ENCODE results near the gene DHX9. TPM values are rescaled to one million over a fixed set of nuclear protein-coding genes. Genes with fewer than 3 reads are reported as not detected.

DHX9 gene
- total and polyA plus RNA-seq, 9 of the 15 experiments (the other 6 are each of a cell fraction or from before 2014, with no cell fraction given) = 100 to 409 (median 294) TPM

- TF ChIP-seq ARNT (IDR thresholded peaks at IDR 0.05) (peak; percentile 91 to 93), CHD4 (IDR thresholded peaks at IDR 0.05; ENCODE audit: insufficient read depth, insufficient replicate concordance, low read depth, low read length, poor library complexity, severe bottlenecking) (no peak), TAL1 (IDR thresholded peaks at IDR 0.05) (peak; percentile 92), PBX2 (CRISPR knock-in tag; IDR thresholded peaks at IDR 0.05; ENCODE audit: low read depth) (no peak), PBX2 (tag; conservative IDR thresholded peaks at IDR 0.05; ENCODE audit: low read depth) (no peak), ZNF696 (CRISPR knock-in tag; conservative IDR thresholded peaks at IDR 0.05) (no peak), MAZ (CRISPR knock-in tag; conservative IDR thresholded peaks at IDR 0.05 in 1 of 2, IDR thresholded peaks at IDR 0.05 in 1 of 2) (peak; percentile 79 to 98), ELK3 (CRISPR knock-in tag; IDR thresholded peaks at IDR 0.05) (no peak), ZNF778 (CRISPR knock-in tag; IDR thresholded peaks at IDR 0.05) (no peak), ZNF398 (CRISPR knock-in tag; IDR thresholded peaks at IDR 0.05) (no peak), LEF1 (IDR thresholded peaks at IDR 0.05) (peak; percentile 91), STAT5A (IDR thresholded peaks at IDR 0.05; ENCODE audit: borderline replicate concordance, low read length) (peak; percentile 74), BRCA1 (IDR thresholded peaks at IDR 0.05) (no peak), BRCA1 (CRISPR knock-in tag; IDR thresholded peaks at IDR 0.05) (peak; percentile 87; the same call in 1 of the 2 replicates), ZNF24 (IDR thresholded peaks at IDR 0.05) (peak; percentile 70), HLTF (IDR thresholded peaks at IDR 0.05) (peak; percentile 68)
- TF ChIP-seq, protein P1, sequence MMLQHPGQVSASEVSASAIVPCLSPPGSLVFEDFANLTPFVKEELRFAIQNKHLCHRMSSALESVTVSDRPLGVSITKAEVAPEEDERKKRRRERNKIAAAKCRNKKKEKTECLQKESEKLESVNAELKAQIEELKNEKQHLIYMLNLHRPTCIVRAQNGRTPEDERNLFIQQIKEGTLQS (IDR thresholded peaks at IDR 0.05) = 0 out of 2 replicates have a peak, but pooled peaks have one; percentile 10
- TF ChIP-seq, protein P1 (CRISPR knock-in tag; conservative IDR thresholded peaks at IDR 0.05) = peak; percentile 93
- TF ChIP-seq, protein P2, sequence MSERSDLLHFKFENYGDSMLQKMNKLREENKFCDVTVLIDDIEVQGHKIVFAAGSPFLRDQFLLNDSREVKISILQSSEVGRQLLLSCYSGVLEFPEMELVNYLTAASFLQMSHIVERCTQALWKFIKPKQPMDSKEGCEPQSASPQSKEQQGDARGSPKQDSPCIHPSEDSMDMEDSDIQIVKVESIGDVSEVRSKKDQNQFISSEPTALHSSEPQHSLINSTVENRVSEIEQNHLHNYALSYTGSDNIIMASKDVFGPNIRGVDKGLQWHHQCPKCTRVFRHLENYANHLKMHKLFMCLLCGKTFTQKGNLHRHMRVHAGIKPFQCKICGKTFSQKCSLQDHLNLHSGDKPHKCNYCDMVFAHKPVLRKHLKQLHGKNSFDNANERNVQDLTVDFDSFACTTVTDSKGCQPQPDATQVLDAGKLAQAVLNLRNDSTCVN (CRISPR knock-in tag; IDR thresholded peaks at IDR 0.05) = 0 out of 2 replicates have a peak, but pooled peaks have one; percentile 6
These were observed at the start of gene DHX9 (continued) for GRCh38 chr1:182839209-182840066.

Measured in K562 (cell line).